H1 (cell line): Measurements from ENCODE around the gene MAGEB5. TPM values are rescaled to one million over a fixed set of nuclear protein-coding genes. Genes with fewer than 3 reads are reported as not detected.

Experiments used
- BACH1 ChIP-seq: IDR thresholded peaks from 2 replicates; pipeline ENCODE4 v1.6.1; 2012; ENCODE audit warnings: low read length, improper control_type of control experiment
- CHD1 ChIP-seq: IDR thresholded peaks from 2 replicates; pipeline ENCODE4 v1.6.1; 2012; ENCODE audit warnings: low read depth, low read length, improper control_type of control experiment
- EGR1 ChIP-seq: IDR thresholded peaks from 2 replicates; pipeline ENCODE4 v1.6.1; 2011; ENCODE audit warnings: low read depth, low read length, borderline replicate concordance
- JUN ChIP-seq: IDR thresholded peaks from 2 replicates; pipeline ENCODE4 v1.6.1; 2011; ENCODE audit warnings: low read depth, mild to moderate bottlenecking, improper control_type of control experiment, low read length
- KDM1A ChIP-seq: fragments of 200-600, 300-600 bp; sonication (generic); IDR thresholded peaks from 2 replicates; pipeline ENCODE4 v1.7.1; 2016; ENCODE audit warnings: mild to moderate bottlenecking, low read length, borderline replicate concordance
- KDM4A ChIP-seq: IDR thresholded peaks from one replicate; pipeline ENCODE4 v1.7.1; 2012; ENCODE audit warnings: low read depth, mild to moderate bottlenecking, moderate library complexity, low read length, inconsistent platforms; ENCODE audit not compliant: severe bottlenecking
- POLR2A ChIP-seq, 2 experiments: IDR thresholded peaks; 1 replicate in 1 of 2; 2 replicates in 1 of 2; pipeline ENCODE4 v1.6.1; 2011; ENCODE audit warnings: low read depth in 2 of 2, low read length in 2 of 2, mild to moderate bottlenecking in 2 of 2; ENCODE audit errors: control extremely low read depth in 1 of 2
- RBBP5 ChIP-seq: IDR thresholded peaks from 2 replicates; pipeline ENCODE4 v1.7.1; 2012; ENCODE audit warnings: low read depth, mild to moderate bottlenecking, inconsistent platforms, low read length, moderate library complexity, borderline replicate concordance
- RXRA ChIP-seq: IDR thresholded peaks from 2 replicates; pipeline ENCODE4 v1.6.1; 2011; ENCODE audit warnings: low read depth, mild to moderate bottlenecking, low read length, moderate library complexity; ENCODE audit not compliant: insufficient read depth
- SP2 ChIP-seq: IDR thresholded peaks from 2 replicates; pipeline ENCODE4 v1.6.1; 2012; ENCODE audit warnings: mild to moderate bottlenecking, low read length, inconsistent platforms
- TCF12 ChIP-seq: IDR thresholded peaks from 2 replicates; pipeline ENCODE4 v1.6.1; 2011; ENCODE audit warnings: low read depth, mild to moderate bottlenecking, low read length
- polyA plus RNA-seq, 7 experiments: library from polyadenylated mRNA; depleted of rRNA in 3 of 7; stranded (reverse) in 5 of 7; unstranded in 2 of 7; fragments of >200 nt in 5 of 7; fragments of 200-250 nt in 2 of 7; gene quantifications; 1 replicate in 5 of 7; 2 replicates in 1 of 7; 4 replicates in 1 of 7; pipeline versions ENCODE4 v1.2.1 to v1.2.3, GENCODE V29; 2011 to 2013; ENCODE audit warnings: missing spikeins in 2 of 7, mixed read lengths in 2 of 7
- total RNA-seq: library from RNA; stranded (reverse); fragmentation: NEBNext Ultra II Directional; extraction: Animal tissue kit (Norgen Biotek cat#: 25700); gene quantifications from 2 replicates; pipeline ENCODE4 v1.2.1, GENCODE V29; 2021
- TF ChIP-seq, protein P1 (sequence below): fragments of 300-600 bp; sonication (generic); IDR thresholded peaks from 2 replicates; pipeline ENCODE4 v1.7.1; 2012; ENCODE audit warnings: low read length, moderate library complexity, mild to moderate bottlenecking, inconsistent platforms; ENCODE audit not compliant: insufficient replicate concordance
- TF ChIP-seq, protein P2 (sequence below): IDR thresholded peaks from 2 replicates; pipeline ENCODE4 v1.6.1; 2011; ENCODE audit warnings: low read depth, mild to moderate bottlenecking, low read length; ENCODE audit not compliant: insufficient read depth

The MAGEB5 gene
- total and polyA plus RNA-seq, 2 of the 8 experiments (the other 6 are each of a cell fraction or from before 2014, with no cell fraction given), result not detected

DNA sequence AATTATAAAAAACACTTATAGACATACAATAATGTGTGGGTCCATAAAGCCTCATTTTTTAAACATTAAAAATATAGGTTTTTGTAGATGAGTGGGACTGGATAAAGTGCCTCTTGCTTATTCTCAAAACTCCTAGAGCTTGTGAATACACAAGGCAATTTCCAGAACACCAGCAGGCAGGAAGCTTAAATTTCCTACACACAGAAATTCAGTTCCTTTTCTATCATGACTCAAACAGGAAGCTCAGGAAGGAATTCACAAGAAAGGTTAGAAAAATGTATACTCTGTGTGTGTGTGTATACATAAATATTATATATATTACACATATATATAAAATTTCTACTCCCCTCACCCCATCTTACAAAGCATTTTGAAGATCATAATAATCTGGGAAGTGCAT, 12.4 kb upstream of the MAGEB5 start (continued):
- TF ChIP-seq, protein P1, sequence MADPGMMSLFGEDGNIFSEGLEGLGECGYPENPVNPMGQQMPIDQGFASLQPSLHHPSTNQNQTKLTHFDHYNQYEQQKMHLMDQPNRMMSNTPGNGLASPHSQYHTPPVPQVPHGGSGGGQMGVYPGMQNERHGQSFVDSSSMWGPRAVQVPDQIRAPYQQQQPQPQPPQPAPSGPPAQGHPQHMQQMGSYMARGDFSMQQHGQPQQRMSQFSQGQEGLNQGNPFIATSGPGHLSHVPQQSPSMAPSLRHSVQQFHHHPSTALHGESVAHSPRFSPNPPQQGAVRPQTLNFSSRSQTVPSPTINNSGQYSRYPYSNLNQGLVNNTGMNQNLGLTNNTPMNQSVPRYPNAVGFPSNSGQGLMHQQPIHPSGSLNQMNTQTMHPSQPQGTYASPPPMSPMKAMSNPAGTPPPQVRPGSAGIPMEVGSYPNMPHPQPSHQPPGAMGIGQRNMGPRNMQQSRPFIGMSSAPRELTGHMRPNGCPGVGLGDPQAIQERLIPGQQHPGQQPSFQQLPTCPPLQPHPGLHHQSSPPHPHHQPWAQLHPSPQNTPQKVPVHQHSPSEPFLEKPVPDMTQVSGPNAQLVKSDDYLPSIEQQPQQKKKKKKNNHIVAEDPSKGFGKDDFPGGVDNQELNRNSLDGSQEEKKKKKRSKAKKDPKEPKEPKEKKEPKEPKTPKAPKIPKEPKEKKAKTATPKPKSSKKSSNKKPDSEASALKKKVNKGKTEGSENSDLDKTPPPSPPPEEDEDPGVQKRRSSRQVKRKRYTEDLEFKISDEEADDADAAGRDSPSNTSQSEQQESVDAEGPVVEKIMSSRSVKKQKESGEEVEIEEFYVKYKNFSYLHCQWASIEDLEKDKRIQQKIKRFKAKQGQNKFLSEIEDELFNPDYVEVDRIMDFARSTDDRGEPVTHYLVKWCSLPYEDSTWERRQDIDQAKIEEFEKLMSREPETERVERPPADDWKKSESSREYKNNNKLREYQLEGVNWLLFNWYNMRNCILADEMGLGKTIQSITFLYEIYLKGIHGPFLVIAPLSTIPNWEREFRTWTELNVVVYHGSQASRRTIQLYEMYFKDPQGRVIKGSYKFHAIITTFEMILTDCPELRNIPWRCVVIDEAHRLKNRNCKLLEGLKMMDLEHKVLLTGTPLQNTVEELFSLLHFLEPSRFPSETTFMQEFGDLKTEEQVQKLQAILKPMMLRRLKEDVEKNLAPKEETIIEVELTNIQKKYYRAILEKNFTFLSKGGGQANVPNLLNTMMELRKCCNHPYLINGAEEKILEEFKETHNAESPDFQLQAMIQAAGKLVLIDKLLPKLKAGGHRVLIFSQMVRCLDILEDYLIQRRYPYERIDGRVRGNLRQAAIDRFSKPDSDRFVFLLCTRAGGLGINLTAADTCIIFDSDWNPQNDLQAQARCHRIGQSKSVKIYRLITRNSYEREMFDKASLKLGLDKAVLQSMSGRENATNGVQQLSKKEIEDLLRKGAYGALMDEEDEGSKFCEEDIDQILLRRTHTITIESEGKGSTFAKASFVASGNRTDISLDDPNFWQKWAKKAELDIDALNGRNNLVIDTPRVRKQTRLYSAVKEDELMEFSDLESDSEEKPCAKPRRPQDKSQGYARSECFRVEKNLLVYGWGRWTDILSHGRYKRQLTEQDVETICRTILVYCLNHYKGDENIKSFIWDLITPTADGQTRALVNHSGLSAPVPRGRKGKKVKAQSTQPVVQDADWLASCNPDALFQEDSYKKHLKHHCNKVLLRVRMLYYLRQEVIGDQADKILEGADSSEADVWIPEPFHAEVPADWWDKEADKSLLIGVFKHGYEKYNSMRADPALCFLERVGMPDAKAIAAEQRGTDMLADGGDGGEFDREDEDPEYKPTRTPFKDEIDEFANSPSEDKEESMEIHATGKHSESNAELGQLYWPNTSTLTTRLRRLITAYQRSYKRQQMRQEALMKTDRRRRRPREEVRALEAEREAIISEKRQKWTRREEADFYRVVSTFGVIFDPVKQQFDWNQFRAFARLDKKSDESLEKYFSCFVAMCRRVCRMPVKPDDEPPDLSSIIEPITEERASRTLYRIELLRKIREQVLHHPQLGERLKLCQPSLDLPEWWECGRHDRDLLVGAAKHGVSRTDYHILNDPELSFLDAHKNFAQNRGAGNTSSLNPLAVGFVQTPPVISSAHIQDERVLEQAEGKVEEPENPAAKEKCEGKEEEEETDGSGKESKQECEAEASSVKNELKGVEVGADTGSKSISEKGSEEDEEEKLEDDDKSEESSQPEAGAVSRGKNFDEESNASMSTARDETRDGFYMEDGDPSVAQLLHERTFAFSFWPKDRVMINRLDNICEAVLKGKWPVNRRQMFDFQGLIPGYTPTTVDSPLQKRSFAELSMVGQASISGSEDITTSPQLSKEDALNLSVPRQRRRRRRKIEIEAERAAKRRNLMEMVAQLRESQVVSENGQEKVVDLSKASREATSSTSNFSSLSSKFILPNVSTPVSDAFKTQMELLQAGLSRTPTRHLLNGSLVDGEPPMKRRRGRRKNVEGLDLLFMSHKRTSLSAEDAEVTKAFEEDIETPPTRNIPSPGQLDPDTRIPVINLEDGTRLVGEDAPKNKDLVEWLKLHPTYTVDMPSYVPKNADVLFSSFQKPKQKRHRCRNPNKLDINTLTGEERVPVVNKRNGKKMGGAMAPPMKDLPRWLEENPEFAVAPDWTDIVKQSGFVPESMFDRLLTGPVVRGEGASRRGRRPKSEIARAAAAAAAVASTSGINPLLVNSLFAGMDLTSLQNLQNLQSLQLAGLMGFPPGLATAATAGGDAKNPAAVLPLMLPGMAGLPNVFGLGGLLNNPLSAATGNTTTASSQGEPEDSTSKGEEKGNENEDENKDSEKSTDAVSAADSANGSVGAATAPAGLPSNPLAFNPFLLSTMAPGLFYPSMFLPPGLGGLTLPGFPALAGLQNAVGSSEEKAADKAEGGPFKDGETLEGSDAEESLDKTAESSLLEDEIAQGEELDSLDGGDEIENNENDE, result no peak
- TF ChIP-seq POLR2A (IDR thresholded peaks at IDR 0.05; ENCODE audit: control extremely low read depth in 1 of 2, low read depth in 2 of 2, low read length in 2 of 2) (no peak), SP2 (no peak), EGR1 (no peak), TCF12 (no peak), BACH1 (no peak), KDM4A (no peak), RXRA (no peak), KDM1A (no peak), CHD1 (no peak), JUN (no peak), RBBP5 (no peak)
- TF ChIP-seq, protein P2, sequence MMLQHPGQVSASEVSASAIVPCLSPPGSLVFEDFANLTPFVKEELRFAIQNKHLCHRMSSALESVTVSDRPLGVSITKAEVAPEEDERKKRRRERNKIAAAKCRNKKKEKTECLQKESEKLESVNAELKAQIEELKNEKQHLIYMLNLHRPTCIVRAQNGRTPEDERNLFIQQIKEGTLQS, result no peak
- TF ChIP-seq, all 59 proteins: peak for 0
